Activated effector memory CD4-positive, alpha-beta T cell treated with anti-CD3 and anti-CD28 coated beads, Interleukin-2, amount 50 U/mL, for 16 hours (primary cell): ENCODE data around the gene HOXA4.
A peak's percentile ranks its signal among the peaks of the same experiment; 100 is the strongest.

Experiments
- DNase-seq: peaks from one replicate; pipeline ENCODE4 v3.0.0-alpha.2; 2020

HOXA4 gene

GRCh38 chr7:27157702-27158431, 27.3 kb upstream of the HOXA4 start:
- DNase-seq = peak; percentile 41

GRCh38 chr7:27156916-27157701, 26.6 kb upstream of the HOXA4 start:
- peak; percentile 63 for DNase-seq

- peak; percentile 58 for DNase-seq
These were observed 25.9 kb upstream of the HOXA4 start, which contains the start of gene HOXA7 for GRCh38 chr7:27156508-27156898. Gene HOXA7 (minus strand): TSS chr7:27156675. CDS start chr7:27156545, 130 bp downstream.

- peak; percentile 68 for DNase-seq
These were observed 25.4 kb upstream of the HOXA4 start for GRCh38 chr7:27155816-27156507.

GRCh38 chr7:27154901-27155815, 24.6 kb upstream of the HOXA4 start:
- peak; percentile 77 for DNase-seq

- peak; percentile 51 for DNase-seq
These were observed 23.8 kb upstream of the HOXA4 start for GRCh38 chr7:27154369-27154768.

- no peak for DNase-seq
These were observed 23.0 kb upstream of the HOXA4 start for GRCh38 chr7:27153526-27153925.

GRCh38 chr7:27152816-27153442, 22.4 kb upstream of the HOXA4 start:
- peak; percentile 43 for DNase-seq

GRCh38 chr7:27151931-27152815, 21.6 kb upstream of the HOXA4 start, which contains the start of gene HOXA3:
Gene HOXA3 (minus strand): TSS chr7:27152583. CDS start chr7:27110640, 41,943 bp downstream.
- DNase-seq = peak; percentile 61

GRCh38 chr7:27151341-27151930, 20.9 kb upstream of the HOXA4 start:
- peak; percentile 63 for DNase-seq

GRCh38 chr7:27150568-27151340, 20.2 kb upstream of the HOXA4 start:
- peak; percentile 86 for DNase-seq

GRCh38 chr7:27149842-27150567, 19.4 kb upstream of the HOXA4 start:
- DNase-seq = peak; percentile 61

GRCh38 chr7:27148756-27149641, 18.4 kb upstream of the HOXA4 start:
- DNase-seq = no peak

GRCh38 chr7:27148031-27148755, 17.6 kb upstream of the HOXA4 start:
- DNase-seq = no peak

- no peak for DNase-seq
These were observed 16.9 kb upstream of the HOXA4 start, which contains the start of gene HOXA6 for GRCh38 chr7:27147199-27148030. Gene HOXA6 (minus strand): TSS chr7:27147774. CDS start chr7:27147749, 25 bp downstream.
